ENCODE measurements around the gene TMEM185A.
A peak's percentile ranks its signal among the peaks of the same experiment; 100 is the strongest.
"Not testable (repeated sequence)": the region's sequence is repeated elsewhere in the genome, so short reads cannot be mapped to it uniquely, and the experiment has no call there.

TMEM185A gene

GRCh38 chrX:149631234-149632165 lies at the start of gene TMEM185A:
TMEM185A (minus strand) TSS chrX:149631792; CDS start chrX:149631580, 212 bp downstream.
- H3K4me3 Mint-ChIP-seq: peak within 1 kb of the TSS; percentile 96
- H3K36me3 Mint-ChIP-seq (ENCODE audit: low read depth): peaks cover 2% of the 10 kb centered on the region
- peaks cover 23% of the 10 kb centered on the region for H3K4me1 Mint-ChIP-seq (ENCODE audit: low read depth)
- H3K27ac Mint-ChIP-seq: peak within 1 kb of the TSS; percentile 82
- H3K27me3 Mint-ChIP-seq (ENCODE audit: low read depth): peaks cover 5% of the 10 kb centered on the region
- DNase-seq (ENCODE audit: low spot score): peak; percentile 74
- no peaks in the 10 kb centered on the region for H3K9me3 Mint-ChIP-seq

DNA sequence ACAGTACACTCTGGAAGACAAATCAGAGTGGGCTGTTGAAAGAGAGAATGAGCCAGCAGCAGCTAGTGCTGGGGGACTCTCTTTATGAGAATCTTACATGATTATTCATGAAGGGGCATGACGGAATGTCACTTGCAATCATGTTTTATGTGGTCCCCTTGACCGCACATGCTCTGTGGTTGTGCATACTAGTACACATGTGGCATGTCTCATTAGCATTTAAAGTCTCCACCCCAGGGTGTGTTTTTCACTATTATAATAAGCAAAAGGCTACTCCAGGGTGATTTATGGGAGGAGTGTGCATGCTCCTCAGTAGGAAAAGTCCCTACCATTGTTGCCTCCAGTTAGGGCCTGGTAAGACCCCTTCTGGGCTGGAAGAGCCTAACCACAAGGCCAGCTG lies 49.6 kb upstream of the TMEM185A start:
- DNase-seq (ENCODE audit: low spot score): no peak
- Mint-ChIP-seq H3K4me1 (ENCODE audit: low read depth) (no peaks in the 10 kb centered on the region), H3K27me3 (ENCODE audit: low read depth) (peaks cover 2% of the 10 kb centered on the region), H3K36me3 (ENCODE audit: low read depth) (no peaks in the 10 kb centered on the region), H3K27ac (no peak overlapping the region), H3K4me3 (no peak overlapping the region), H3K9me3 (no peaks in the 10 kb centered on the region)

DNA sequence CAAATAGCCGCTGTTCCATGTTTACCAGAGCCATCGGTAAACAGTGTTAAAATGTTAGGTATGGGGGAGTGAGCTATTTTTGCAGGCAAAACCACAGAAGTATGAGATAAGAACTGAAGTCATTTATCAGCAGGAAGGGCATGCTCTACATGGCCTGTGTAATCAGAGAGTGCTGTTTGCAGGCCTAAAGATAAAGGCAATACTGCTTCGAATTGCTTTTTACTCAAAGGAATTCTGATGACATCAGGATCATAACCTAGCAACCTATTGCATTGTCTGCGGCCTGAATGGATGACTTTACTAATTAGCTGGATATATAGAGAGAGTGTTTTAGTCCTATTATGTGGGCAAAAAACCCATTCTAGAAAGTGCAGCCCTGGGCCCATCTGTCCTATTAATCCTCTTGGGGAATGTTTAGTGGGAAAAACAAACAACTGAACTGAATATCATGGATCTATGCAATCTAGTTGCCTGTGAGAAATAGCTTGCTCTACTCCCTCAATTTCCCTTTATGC lies 47.6 kb upstream of the TMEM185A start:
- H3K4me1 Mint-ChIP-seq (ENCODE audit: low read depth); H3K27me3 Mint-ChIP-seq (ENCODE audit: low read depth); H3K9me3 Mint-ChIP-seq; H3K4me3 Mint-ChIP-seq; DNase-seq (ENCODE audit: low spot score); H3K27ac Mint-ChIP-seq; H3K36me3 Mint-ChIP-seq (ENCODE audit: low read depth): not testable (repeated sequence)

DNA sequence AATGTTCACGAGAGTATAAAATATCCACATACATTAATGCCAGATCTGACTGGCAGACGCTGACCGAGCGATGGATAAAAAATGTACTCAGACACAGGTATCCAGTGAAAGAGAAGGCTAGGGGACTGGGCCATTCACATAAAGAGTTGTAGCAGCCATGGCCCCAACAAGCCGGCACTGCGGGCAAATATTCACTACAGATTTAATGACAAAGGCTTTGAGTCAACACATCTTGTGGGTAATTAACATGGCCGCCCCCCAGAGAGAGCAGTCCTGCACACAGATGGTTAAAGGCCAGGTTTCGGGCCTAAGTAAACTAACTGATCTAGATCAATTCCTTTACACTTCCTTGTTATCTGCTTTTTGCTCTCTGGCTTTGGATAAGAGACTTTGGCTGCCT lies 44.0 kb upstream of the TMEM185A start:
- H3K4me3 Mint-ChIP-seq; DNase-seq (ENCODE audit: low spot score); H3K36me3 Mint-ChIP-seq (ENCODE audit: low read depth); H3K27ac Mint-ChIP-seq; H3K4me1 Mint-ChIP-seq (ENCODE audit: low read depth); H3K27me3 Mint-ChIP-seq (ENCODE audit: low read depth); H3K9me3 Mint-ChIP-seq: not testable (repeated sequence)

DNA sequence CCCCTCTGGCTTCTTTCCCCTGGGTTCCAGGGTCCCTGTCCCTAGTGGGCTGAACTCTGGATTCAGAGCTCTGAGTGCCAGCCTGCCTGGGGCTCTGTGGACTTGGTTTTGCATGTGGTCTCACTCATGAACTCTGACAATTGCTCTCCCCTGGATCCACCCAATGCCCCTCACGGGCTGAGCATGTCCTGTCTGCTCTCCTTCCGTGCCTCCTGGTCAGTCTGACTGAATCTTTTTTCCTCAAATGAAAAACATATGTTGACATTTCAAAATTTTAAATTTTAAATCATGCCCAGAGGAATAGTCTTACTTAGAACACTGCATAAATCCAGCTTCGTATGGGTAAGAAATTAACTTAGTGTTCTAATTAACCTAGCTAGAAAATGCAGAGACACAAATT lies 43.5 kb upstream of the TMEM185A start:
- not testable (repeated sequence) for DNase-seq (ENCODE audit: low spot score); H3K9me3 Mint-ChIP-seq; H3K4me1 Mint-ChIP-seq (ENCODE audit: low read depth); H3K27ac Mint-ChIP-seq; H3K27me3 Mint-ChIP-seq (ENCODE audit: low read depth); H3K4me3 Mint-ChIP-seq; H3K36me3 Mint-ChIP-seq (ENCODE audit: low read depth)

DNA sequence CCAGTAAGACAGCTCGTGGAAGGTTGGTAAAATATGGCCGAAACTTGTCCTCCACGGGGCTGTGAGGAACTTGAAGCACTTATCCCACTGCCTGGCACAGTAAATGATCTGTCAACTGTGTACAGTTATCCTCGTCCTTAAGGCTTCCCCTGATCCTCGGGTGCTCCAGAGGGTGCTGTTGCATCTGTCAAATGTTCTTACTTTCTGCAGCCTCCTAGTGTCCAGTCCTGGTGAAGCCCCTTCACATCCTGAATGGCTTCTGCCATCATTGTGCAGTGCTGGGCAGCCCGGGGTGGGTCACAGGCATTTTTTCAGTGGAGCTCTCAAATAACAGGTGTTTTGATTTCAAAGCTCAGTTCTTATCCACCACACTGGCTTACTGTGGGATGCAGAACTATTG lies 29.0 kb upstream of the TMEM185A start:
- H3K4me3 Mint-ChIP-seq; H3K27me3 Mint-ChIP-seq (ENCODE audit: low read depth); H3K4me1 Mint-ChIP-seq (ENCODE audit: low read depth); H3K27ac Mint-ChIP-seq; H3K36me3 Mint-ChIP-seq (ENCODE audit: low read depth); H3K9me3 Mint-ChIP-seq; DNase-seq (ENCODE audit: low spot score): not testable (repeated sequence)

GRCh38 chrX:149656260-149656884 lies 24.8 kb upstream of the TMEM185A start:
- H3K27me3 Mint-ChIP-seq (ENCODE audit: low read depth); H3K4me1 Mint-ChIP-seq (ENCODE audit: low read depth); DNase-seq (ENCODE audit: low spot score); H3K4me3 Mint-ChIP-seq; H3K27ac Mint-ChIP-seq; H3K36me3 Mint-ChIP-seq (ENCODE audit: low read depth); H3K9me3 Mint-ChIP-seq: not testable (repeated sequence)

DNA sequence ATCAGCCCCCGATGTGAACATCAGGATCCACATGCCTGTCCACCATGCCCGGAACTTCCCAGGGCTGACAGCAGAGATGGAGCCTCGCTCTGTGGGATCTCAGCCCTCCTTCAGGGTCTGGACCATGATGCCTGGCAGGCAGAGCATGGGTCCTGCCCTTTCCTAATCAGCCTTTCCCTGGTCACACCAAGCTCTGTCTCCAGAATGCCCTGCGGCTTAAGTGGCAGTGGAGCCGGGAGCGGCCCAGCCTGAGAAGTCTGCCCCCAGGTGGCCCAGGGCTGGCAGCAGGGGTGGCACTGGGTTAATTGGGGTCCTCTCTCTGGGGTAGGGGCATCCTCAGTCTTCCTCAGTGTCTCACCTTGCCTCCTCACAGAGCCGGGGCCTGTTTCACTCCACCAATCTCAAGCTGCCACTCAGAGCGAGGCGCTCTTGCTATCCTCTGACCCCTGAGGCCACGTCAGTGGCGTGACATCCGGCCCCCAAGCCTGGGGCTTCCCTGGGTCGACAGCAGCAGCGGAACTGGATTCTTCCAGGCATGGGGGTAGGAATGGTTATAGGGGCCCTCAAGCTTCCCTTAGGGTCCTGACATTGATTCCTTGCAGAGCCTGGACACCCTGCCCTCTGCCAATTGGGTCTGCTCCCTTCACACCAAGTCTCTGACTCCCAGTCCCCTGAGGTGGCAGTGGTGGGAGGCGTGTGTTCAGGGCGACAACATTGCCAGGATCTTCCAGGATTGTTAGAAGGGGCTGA lies 20.8 kb upstream of the TMEM185A start:
- DNase-seq (ENCODE audit: low spot score): no peak
- no peak overlapping the region for H3K4me3 Mint-ChIP-seq
- no peaks in the 10 kb centered on the region for H3K27me3 Mint-ChIP-seq (ENCODE audit: low read depth)
- no peak overlapping the region for H3K27ac Mint-ChIP-seq
- H3K36me3 Mint-ChIP-seq (ENCODE audit: low read depth): no peaks in the 10 kb centered on the region
- no peaks in the 10 kb centered on the region for H3K4me1 Mint-ChIP-seq (ENCODE audit: low read depth)
- H3K9me3 Mint-ChIP-seq: no peaks in the 10 kb centered on the region

DNA sequence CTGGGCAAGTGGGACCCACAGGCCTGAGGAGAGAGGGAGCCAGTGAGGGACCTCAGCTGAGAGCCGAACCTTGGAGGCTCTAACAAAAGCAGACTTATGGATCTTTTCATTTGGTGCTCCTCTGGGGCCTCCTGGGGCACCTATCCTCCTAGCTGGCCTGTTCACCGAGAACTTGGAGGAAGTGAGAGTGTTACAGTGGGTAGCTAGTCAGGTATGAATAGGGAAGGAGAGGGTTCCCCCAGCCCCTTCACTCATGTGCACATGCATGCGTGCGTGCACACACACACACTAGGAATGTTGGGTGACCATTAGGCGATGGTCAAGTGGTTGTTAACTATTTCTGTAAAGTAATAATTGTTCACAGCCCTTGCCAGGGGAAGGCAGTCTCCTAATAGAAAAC lies 18.6 kb upstream of the TMEM185A start:
- Mint-ChIP-seq H3K9me3 (no peaks in the 10 kb centered on the region), H3K4me1 (ENCODE audit: low read depth) (no peaks in the 10 kb centered on the region), H3K36me3 (ENCODE audit: low read depth) (no peaks in the 10 kb centered on the region), H3K27ac (no peak overlapping the region), H3K27me3 (ENCODE audit: low read depth) (no peaks in the 10 kb centered on the region), H3K4me3 (no peak overlapping the region)
- no peak for DNase-seq (ENCODE audit: low spot score)

GRCh38 chrX:149648932-149649331 lies 17.3 kb upstream of the TMEM185A start:
- Mint-ChIP-seq H3K27me3 (ENCODE audit: low read depth) (peaks cover 7% of the 10 kb centered on the region), H3K36me3 (ENCODE audit: low read depth) (no peaks in the 10 kb centered on the region), H3K27ac (no peak overlapping the region), H3K4me3 (no peak overlapping the region), H3K4me1 (ENCODE audit: low read depth) (no peaks in the 10 kb centered on the region), H3K9me3 (no peaks in the 10 kb centered on the region)
- DNase-seq (ENCODE audit: low spot score): no peak

DNA sequence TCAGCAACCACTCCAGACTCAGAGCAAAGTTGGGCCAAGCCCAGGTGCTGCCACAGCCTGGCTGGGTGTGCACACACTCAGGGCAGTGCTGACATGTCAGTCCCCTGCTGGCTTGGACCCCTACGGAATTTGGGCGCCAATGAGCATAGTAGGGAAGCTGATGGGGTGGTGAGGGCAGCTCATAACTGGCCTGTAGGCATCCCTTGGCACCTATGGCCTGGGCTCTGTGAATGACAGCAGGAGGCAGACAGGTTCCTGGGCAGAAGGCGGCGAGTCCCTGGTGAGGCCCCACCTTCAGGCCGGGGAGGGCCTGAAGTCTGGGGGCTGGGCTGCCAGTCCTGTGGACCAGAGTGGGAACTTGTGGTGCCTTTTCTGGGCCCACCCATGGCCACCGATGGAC lies 15.9 kb upstream of the TMEM185A start:
- DNase-seq (ENCODE audit: low spot score): no peak
- H3K4me1 Mint-ChIP-seq (ENCODE audit: low read depth): no peaks in the 10 kb centered on the region
- peaks cover 11% of the 10 kb centered on the region for H3K27me3 Mint-ChIP-seq (ENCODE audit: low read depth)
- no peak overlapping the region for H3K4me3 Mint-ChIP-seq
- no peaks in the 10 kb centered on the region for H3K36me3 Mint-ChIP-seq (ENCODE audit: low read depth)
- no peaks in the 10 kb centered on the region for H3K9me3 Mint-ChIP-seq
- H3K27ac Mint-ChIP-seq: no peak overlapping the region

DNA sequence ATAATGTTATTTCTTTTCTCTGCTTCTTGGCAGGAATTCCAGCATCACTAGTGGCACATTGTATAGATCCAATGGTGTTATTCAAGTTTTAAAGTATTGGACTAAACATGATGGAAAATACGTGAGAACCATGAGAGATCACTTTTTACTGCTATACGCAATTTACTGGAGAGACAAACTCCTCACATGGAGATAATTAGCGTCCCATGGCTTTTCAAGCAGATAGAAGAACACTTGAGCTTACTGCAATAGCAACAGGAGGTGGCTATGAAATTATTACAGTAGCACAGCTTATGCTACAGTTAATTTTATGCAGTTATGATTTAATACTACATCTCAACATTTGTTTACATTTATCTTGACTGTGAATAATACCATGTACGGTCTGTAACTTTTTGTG lies 11.9 kb upstream of the TMEM185A start:
- H3K27ac Mint-ChIP-seq: no peak overlapping the region
- no peak overlapping the region for H3K4me3 Mint-ChIP-seq
- H3K27me3 Mint-ChIP-seq (ENCODE audit: low read depth): peaks cover 11% of the 10 kb centered on the region
- DNase-seq (ENCODE audit: low spot score): no peak
- peaks cover 3% of the 10 kb centered on the region for H3K4me1 Mint-ChIP-seq (ENCODE audit: low read depth)
- no peaks in the 10 kb centered on the region for H3K36me3 Mint-ChIP-seq (ENCODE audit: low read depth)
- H3K9me3 Mint-ChIP-seq: no peaks in the 10 kb centered on the region

GRCh38 chrX:149641835-149642234 lies 10.2 kb upstream of the TMEM185A start:
- H3K4me1 Mint-ChIP-seq (ENCODE audit: low read depth): peaks cover 3% of the 10 kb centered on the region
- H3K4me3 Mint-ChIP-seq: no peak overlapping the region
- H3K9me3 Mint-ChIP-seq: no peaks in the 10 kb centered on the region
- H3K27ac Mint-ChIP-seq: no peak overlapping the region
- H3K27me3 Mint-ChIP-seq (ENCODE audit: low read depth): peaks cover 11% of the 10 kb centered on the region
- DNase-seq (ENCODE audit: low spot score): no peak
- no peaks in the 10 kb centered on the region for H3K36me3 Mint-ChIP-seq (ENCODE audit: low read depth)

- Mint-ChIP-seq H3K4me3 (no peak overlapping the region), H3K36me3 (ENCODE audit: low read depth) (no peaks in the 10 kb centered on the region), H3K27me3 (ENCODE audit: low read depth) (peaks cover 11% of the 10 kb centered on the region), H3K27ac (no peak overlapping the region), H3K4me1 (ENCODE audit: low read depth) (peaks cover 3% of the 10 kb centered on the region), H3K9me3 (no peaks in the 10 kb centered on the region)
- no peak for DNase-seq (ENCODE audit: low spot score)
Measured at GRCh38 chrX:149641432-149641831, 9.8 kb upstream of the TMEM185A start.
